Neural cell (in vitro differentiated cells): ENCODE data around the gene PTPRB. TPM values are rescaled to one million over a fixed set of nuclear protein-coding genes. Genes with fewer than 3 reads are reported as not detected.
"Not testable (repeated sequence)": the region's sequence is repeated elsewhere in the genome, so short reads cannot be mapped to it uniquely, and the experiment has no call there.

Source experiments
- H2AFZ ChIP-seq: fragments of 200-600, 300-800 bp; sonication (generic), shearing (Covaris generic); 2 replicates; pipeline ENCODE4 v1.6.0; 2014; ENCODE audit warnings: low read depth, mild to moderate bottlenecking, antibody characterized with exemption, low read length, moderate library complexity
- H3F3A ChIP-seq: fragments of 200-600 bp; shearing (Covaris generic); 2 replicates; pipeline ENCODE4 v1.6.1; 2016; ENCODE audit warnings: mild to moderate bottlenecking, moderate library complexity, mixed read lengths, antibody characterized with exemption, low read length; ENCODE audit not compliant: insufficient read depth, poor library complexity, severe bottlenecking
- H3K27ac ChIP-seq: fragments of 200-600, 300-800 bp; sonication (generic), shearing (Covaris generic); 2 replicates; pipeline ENCODE4 v1.5.1; 2014; ENCODE audit warnings: mild to moderate bottlenecking, low read length, moderate library complexity
- H3K27me3 ChIP-seq: fragments of 300-800, 200-600 bp; sonication (generic), shearing (Covaris generic); 2 replicates; pipeline ENCODE4 v1.6.0; 2014; ENCODE audit warnings: mild to moderate bottlenecking, low read depth, low read length, moderate library complexity; ENCODE audit not compliant: insufficient read depth
- H3K36me3 ChIP-seq: fragments of 300-800, 200-600 bp; sonication (generic), shearing (Covaris generic); 2 replicates; pipeline ENCODE4 v1.5.1; 2014; ENCODE audit warnings: mild to moderate bottlenecking, antibody characterized with exemption, low read length, moderate library complexity; ENCODE audit not compliant: insufficient read depth
- H3K4me2 ChIP-seq: fragments of 300-800, 200-600 bp; sonication (generic), shearing (Covaris generic); 2 replicates; pipeline ENCODE4 v1.6.0; 2014; ENCODE audit warnings: mild to moderate bottlenecking, low read length
- H3K4me3 ChIP-seq: fragments of 300-800, 200-600 bp; sonication (generic), shearing (Covaris generic); 2 replicates; pipeline ENCODE4 v1.5.1; 2014; ENCODE audit warnings: mild to moderate bottlenecking, low read length, moderate library complexity
- H3K79me2 ChIP-seq: fragments of 200-600 bp; shearing (Covaris generic); replicated peaks from 2 replicates; pipeline ENCODE4 v1.6.0; 2014; ENCODE audit warnings: mild to moderate bottlenecking, low read length, moderate library complexity; ENCODE audit not compliant: insufficient read depth
- H3K9ac ChIP-seq: fragments of 300-800, 200-600 bp; sonication (generic), shearing (Covaris generic); 2 replicates; pipeline ENCODE4 v1.6.1; 2016; ENCODE audit warnings: mild to moderate bottlenecking, low read length, mixed read lengths
- H3K9me2 ChIP-seq: fragments of 200-600 bp; shearing (Covaris generic); 2 replicates; pipeline ENCODE4 v1.6.1; 2016; ENCODE audit warnings: mild to moderate bottlenecking, low read length, mixed read lengths; ENCODE audit not compliant: insufficient read depth
- H3K9me3 ChIP-seq: fragments of 200-600, 300-800 bp; sonication (generic), shearing (Covaris generic); 2 replicates; pipeline ENCODE4 v1.6.1; 2016; ENCODE audit warnings: mild to moderate bottlenecking, mixed run types, low read length, moderate library complexity, mixed read lengths
- H4K20me1 ChIP-seq: fragments of 200-600 bp; shearing (Covaris generic); 2 replicates; pipeline ENCODE4 v1.6.1; 2016; ENCODE audit warnings: mild to moderate bottlenecking, mixed run types; ENCODE audit not compliant: insufficient read depth
- EP300 ChIP-seq: fragments of 450-650 bp; conservative IDR thresholded peaks from 2 replicates; pipeline ENCODE4 v1.6.1; 2014; ENCODE audit warnings: antibody characterized with exemption, mild to moderate bottlenecking, moderate library complexity; ENCODE audit not compliant: poor library complexity, severe bottlenecking
- EZH2 ChIP-seq: fragments of 200-600, 300-800 bp; shearing (Covaris generic), sonication (generic); IDR thresholded peaks from 2 replicates; pipeline ENCODE4 v1.6.1; 2014; ENCODE audit warnings: antibody characterized with exemption, low read length, borderline replicate concordance, mild to moderate bottlenecking; ENCODE audit not compliant: insufficient read depth, poor library complexity, severe bottlenecking
- POLR2AphosphoS5 ChIP-seq: IDR thresholded peaks from 2 replicates; pipeline ENCODE4 v1.6.1; 2012
- RAD21 ChIP-seq: fragments of 450-650 bp; conservative IDR thresholded peaks from 2 replicates; pipeline ENCODE4 v1.6.1; 2014; ENCODE audit warnings: antibody characterized with exemption, mild to moderate bottlenecking, moderate library complexity
- SMC3 ChIP-seq: fragments of 450-650 bp; conservative IDR thresholded peaks from 2 replicates; pipeline ENCODE4 v1.6.1; 2014; ENCODE audit warnings: antibody characterized with exemption, mild to moderate bottlenecking, moderate library complexity; ENCODE audit not compliant: poor library complexity
- TAF1 ChIP-seq: IDR thresholded peaks from 2 replicates; pipeline ENCODE4 v1.6.1; 2012; ENCODE audit warnings: low read depth
- polyA plus RNA-seq: library from polyadenylated mRNA; depleted of rRNA; stranded (reverse); fragments of >200 nt; gene quantifications from 2 replicates; pipeline ENCODE4 v1.2.3, GENCODE V29; 2014
- TF ChIP-seq, protein P1 (sequence below): fragments of 450-650 bp; IDR thresholded peaks from 2 replicates; pipeline ENCODE4 v1.5.1; 2014; ENCODE audit warnings: antibody characterized with exemption, mild to moderate bottlenecking, moderate library complexity; ENCODE audit not compliant: poor library complexity, severe bottlenecking
- TF ChIP-seq, protein P2 (sequence below): IDR thresholded peaks from 2 replicates; pipeline ENCODE4 v1.6.1; 2012; ENCODE audit warnings: borderline replicate concordance

Gene PTPRB
- polyA plus RNA-seq, 1 donor from 2014 or later: 0.26 TPM

DNA sequence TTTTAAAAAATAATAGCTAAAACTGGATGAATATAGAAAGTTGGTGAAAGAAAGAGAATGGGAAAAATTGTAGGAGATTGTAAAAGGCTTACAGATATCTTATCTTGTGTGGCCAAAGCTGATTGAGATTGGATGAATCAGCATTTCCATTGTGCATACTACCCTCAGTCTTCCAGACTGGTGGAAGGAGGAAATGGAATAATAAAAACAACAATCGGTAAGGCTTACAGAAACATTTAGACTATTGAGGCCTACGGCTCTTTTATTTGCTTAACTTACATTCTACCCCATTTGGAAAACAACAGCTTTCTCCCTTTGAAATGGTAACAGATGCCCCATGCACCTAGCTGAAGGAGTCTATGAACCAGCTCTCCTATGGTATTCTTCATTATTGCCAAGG lies 129.8 kb downstream of the PTPRB start:
- Histone ChIP-seq H3K9ac (no peak overlapping the region), H3K4me3 (no peak overlapping the region), H3K79me2 (no peaks in the 10 kb centered on the region), H4K20me1 (no peaks in the 10 kb centered on the region), H3K27ac (no peak overlapping the region), H2AFZ (no peak overlapping the region), H3K4me2 (no peak overlapping the region), H3K9me3 (no peaks in the 10 kb centered on the region), H3K36me3 (no peaks in the 10 kb centered on the region), H3K9me2 (no peaks in the 10 kb centered on the region), H3F3A (no peaks in the 10 kb centered on the region), H3K27me3 (no peaks in the 10 kb centered on the region)
- TF ChIP-seq SMC3 (no peak), TAF1 (no peak), EP300 (no peak), EZH2 (no peak), POLR2AphosphoS5 (no peak), RAD21 (no peak)
- TF ChIP-seq, protein P1, sequence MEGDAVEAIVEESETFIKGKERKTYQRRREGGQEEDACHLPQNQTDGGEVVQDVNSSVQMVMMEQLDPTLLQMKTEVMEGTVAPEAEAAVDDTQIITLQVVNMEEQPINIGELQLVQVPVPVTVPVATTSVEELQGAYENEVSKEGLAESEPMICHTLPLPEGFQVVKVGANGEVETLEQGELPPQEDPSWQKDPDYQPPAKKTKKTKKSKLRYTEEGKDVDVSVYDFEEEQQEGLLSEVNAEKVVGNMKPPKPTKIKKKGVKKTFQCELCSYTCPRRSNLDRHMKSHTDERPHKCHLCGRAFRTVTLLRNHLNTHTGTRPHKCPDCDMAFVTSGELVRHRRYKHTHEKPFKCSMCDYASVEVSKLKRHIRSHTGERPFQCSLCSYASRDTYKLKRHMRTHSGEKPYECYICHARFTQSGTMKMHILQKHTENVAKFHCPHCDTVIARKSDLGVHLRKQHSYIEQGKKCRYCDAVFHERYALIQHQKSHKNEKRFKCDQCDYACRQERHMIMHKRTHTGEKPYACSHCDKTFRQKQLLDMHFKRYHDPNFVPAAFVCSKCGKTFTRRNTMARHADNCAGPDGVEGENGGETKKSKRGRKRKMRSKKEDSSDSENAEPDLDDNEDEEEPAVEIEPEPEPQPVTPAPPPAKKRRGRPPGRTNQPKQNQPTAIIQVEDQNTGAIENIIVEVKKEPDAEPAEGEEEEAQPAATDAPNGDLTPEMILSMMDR: no peak

DNA sequence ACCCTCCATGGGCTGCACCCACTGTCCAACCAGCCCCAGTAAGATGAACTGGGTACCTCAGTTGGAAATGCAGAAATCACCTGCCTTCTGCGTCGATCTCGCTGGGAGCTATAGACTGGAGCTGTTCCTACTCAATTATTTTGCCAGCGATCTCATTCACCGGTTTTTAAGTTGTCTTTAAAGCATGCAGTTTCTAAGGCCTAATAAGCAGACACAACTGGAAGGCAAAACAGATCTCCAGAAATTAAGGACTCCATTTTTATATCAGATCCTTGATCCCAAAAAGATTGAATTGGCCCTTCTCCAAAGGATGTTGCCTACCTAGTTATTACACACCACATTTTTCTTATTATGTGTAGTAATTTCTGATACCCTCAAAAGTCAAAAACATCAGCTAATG lies 139.7 kb downstream of the PTPRB start:
- H4K20me1 ChIP-seq: no peaks in the 10 kb centered on the region
- H3K4me2 ChIP-seq: no peak overlapping the region
- H3F3A ChIP-seq: no peaks in the 10 kb centered on the region
- no peak overlapping the region for H3K27ac ChIP-seq
- no peak overlapping the region for H2AFZ ChIP-seq
- no peaks in the 10 kb centered on the region for H3K9me3 ChIP-seq
- no peaks in the 10 kb centered on the region for H3K36me3 ChIP-seq
- H3K27me3 ChIP-seq: no peaks in the 10 kb centered on the region
- H3K9ac ChIP-seq: no peak overlapping the region
- H3K4me3 ChIP-seq: no peak overlapping the region
- TF ChIP-seq SMC3 (no peak), POLR2AphosphoS5 (no peak), TAF1 (no peak), RAD21 (no peak), EP300 (no peak)
- TF ChIP-seq, protein P1: no peak
- TF ChIP-seq, protein P2, sequence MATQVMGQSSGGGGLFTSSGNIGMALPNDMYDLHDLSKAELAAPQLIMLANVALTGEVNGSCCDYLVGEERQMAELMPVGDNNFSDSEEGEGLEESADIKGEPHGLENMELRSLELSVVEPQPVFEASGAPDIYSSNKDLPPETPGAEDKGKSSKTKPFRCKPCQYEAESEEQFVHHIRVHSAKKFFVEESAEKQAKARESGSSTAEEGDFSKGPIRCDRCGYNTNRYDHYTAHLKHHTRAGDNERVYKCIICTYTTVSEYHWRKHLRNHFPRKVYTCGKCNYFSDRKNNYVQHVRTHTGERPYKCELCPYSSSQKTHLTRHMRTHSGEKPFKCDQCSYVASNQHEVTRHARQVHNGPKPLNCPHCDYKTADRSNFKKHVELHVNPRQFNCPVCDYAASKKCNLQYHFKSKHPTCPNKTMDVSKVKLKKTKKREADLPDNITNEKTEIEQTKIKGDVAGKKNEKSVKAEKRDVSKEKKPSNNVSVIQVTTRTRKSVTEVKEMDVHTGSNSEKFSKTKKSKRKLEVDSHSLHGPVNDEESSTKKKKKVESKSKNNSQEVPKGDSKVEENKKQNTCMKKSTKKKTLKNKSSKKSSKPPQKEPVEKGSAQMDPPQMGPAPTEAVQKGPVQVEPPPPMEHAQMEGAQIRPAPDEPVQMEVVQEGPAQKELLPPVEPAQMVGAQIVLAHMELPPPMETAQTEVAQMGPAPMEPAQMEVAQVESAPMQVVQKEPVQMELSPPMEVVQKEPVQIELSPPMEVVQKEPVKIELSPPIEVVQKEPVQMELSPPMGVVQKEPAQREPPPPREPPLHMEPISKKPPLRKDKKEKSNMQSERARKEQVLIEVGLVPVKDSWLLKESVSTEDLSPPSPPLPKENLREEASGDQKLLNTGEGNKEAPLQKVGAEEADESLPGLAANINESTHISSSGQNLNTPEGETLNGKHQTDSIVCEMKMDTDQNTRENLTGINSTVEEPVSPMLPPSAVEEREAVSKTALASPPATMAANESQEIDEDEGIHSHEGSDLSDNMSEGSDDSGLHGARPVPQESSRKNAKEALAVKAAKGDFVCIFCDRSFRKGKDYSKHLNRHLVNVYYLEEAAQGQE: no peak
- H3K9me2 ChIP-seq: no peaks in the 10 kb centered on the region
- H3K79me2 ChIP-seq: no peaks in the 10 kb centered on the region

DNA sequence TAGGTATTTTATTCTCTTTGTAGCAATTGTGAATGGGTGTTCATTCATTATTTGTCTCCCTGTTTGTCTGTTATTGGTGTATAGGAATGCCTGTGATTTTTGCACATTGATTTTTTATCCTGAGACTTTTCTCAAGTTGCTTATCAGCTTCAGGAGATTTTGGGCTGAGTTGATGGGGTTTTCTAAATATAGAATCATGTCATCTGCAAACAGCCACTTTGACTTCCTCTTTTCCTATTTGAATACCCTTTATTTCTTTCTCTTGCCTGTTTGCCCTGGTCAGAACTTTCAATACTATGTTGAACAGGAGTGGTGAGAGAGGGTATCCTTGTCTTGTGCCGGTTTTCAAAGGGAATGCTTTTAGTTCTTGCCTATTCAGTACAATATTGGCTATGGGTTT lies 144.3 kb downstream of the PTPRB start:
- H3K9me2 ChIP-seq, H3K9me3 ChIP-seq, H3K79me2 ChIP-seq, H3K4me3 ChIP-seq, H3K9ac ChIP-seq, H3K36me3 ChIP-seq, H4K20me1 ChIP-seq, H3K27ac ChIP-seq, H3K4me2 ChIP-seq, H2AFZ ChIP-seq, H3F3A ChIP-seq, H3K27me3 ChIP-seq: not testable (repeated sequence)

DNA sequence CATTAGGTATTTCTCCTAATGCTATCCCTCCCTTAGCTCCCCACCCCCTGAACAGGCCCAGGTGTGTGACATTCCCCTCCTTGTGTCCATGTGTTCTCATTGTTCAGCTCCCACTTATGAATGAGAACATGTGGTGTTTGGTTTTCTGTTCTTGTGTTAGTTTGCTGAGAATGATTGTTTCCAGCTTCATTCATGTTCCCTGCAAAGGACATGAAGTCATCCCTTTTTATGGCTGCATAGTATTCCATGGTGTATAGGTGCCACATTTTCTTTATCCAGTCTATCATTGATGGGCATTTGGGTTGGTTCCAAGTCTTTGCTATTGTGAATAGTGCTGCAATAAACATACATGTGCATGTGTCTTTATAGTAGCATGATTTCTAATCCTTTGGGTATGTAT lies 146.3 kb downstream of the PTPRB start:
- not testable (repeated sequence) for H3K79me2 ChIP-seq, H3K4me2 ChIP-seq, H3K9ac ChIP-seq, H2AFZ ChIP-seq, H4K20me1 ChIP-seq, H3K27me3 ChIP-seq, H3K4me3 ChIP-seq, H3K9me2 ChIP-seq, H3K27ac ChIP-seq, H3K36me3 ChIP-seq, H3K9me3 ChIP-seq, H3F3A ChIP-seq
